ENCODE results near the gene CBX7.
"Not testable (repeated sequence)": the region's sequence is repeated elsewhere in the genome, so short reads cannot be mapped to it uniquely, and the experiment has no call there.

CBX7 gene

DNA sequence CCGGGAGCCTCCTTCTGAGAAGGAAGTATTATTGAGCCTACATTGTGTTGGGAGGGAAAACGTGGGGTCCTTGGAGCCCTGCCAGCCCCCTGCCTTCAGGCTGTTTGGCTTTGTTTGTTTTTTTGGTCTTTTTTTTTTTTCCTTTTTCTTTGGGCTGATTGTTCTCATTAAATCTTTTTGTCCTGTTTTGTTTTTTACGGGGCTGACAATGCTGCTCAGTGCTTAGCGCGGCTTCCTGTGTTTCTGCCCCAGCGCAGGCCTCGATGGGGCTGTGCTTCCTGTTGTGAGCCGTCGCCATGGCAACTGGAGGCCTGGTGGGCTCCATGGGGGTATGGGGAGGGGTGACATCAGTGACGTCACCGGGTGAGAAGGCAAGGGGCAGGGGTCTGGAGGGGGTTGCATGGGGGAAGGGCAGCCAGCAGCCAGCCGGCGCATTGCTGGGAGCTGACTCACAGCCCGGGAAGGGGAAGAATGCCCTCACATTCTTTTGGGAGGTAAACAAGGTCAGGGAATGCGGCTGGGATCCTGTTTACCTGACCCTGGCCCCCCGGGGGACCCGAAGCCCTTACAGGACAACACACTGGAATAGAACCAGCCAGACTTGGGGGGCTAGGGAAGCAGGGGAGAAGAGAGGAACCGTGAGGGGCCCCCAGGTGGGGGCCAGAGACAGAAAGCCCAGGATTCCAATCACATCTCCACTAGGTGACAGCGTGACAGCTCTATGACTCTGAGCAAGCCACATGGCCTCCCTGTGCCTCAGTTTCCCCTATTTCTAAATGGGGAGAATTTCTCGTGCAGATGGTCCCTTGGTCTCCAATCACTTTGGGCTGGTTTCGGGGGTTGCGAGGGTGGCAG, 22.2 kb upstream of the CBX7 start:
- DNase-seq (ENCODE audit: low read depth in 3 of 3) = peak in 2 of 3 experiments; percentile 34 to 43

DNA sequence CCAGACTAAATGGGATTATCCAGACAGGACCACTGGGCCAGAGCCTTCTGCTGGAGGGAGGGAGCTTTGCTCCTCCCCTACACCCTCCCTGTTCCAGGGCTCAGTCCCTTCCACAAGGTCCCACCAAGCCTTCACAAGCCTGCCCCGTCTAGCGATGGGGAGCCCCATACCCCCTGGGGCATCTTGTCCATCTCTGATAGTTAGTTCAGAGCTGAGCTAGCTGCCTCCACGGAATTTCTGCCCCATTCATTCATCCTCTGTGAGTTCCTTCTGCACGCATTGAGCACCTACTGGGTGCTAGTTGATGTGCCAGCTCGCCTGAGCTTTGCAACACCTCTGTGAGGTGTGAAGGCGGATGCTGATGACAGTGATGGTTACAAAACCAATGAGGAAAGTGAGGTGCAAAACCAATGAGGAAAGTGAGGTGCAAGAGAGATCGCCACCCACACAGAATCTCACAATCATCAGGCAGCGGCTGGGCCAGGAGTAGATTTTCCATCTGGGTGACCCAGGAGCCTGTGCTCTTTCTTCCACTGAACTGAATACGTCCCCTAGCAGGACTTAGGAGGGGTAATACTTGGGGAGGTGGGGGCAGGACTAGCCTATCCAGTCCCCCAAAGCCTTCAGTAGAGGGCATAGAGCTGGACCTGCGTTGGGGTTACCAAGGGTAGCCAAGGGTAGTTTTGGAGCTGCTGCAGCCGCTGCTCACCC, 21.5 kb upstream of the CBX7 start:
- DNase-seq (ENCODE audit: low read depth in 3 of 3) = peak in 1 of 3 experiments; percentile 32

DNA sequence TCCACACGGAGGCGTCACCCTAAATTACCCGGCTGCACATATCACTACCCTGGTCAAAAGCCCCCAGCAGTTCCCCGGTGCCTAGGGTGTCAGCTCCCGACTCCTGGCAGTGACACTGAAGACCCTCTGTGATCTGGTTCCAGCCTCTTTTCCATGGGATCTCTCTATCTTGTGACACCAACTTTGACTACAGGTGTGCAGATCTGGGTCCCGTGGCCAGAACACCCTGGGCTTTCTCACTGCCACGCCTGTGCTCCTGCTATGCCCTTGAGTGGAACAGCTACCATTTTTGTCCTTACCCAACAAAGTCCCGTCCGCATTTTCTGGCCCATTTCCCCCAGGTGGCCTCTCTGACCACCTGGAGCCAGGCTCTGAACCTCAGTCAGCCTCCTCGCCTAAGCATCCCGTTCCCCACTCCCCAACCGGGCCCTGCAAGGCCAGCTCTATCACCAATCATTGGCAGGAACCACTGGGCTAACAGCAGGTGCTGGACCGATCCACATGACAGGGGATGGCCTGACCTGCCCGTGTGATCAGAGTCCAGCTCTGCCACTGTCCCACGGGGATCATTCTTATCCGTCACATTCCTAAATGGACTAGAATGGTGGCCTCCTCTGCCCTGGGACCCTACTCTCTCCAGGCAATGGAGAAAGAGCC, 20.7 kb upstream of the CBX7 start:
- DNase-seq (ENCODE audit: low read depth in 3 of 3) = no peak

DNA sequence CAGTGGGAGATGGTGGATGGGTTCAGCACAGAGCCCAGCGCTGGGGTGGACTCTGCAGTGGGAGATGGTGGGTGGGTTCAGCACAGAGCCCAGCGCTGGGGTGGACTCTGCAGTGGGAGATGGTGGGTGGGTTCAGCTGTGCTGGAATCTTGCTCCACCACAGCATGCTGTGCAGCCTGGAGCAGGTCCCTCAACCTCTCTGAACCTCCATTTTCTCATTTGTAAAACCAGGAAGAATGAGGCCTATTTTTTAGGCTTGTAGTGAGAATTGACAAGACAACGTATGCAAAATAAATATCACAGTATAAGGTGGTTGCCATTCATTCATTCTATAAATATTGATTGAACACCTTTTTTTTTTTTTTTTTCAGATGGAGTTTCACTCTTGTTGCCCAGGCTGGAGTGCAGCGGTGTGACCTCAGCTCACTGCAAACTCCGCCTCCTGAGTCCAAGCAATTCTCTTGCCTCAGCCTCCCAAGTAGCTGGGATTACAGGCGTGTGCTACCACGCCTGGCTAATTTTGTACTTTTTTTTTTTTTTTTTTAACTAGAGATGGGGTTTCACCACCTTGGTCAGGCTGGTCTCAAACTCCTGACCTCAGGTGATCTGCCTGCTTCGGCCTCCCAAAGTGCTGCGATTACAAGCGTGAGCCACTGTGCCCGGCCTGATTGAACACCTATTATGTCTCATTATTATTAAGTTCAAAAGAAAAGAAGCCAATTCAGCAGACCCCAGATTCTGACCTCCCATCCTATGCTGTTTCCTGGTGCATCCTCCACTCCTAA, 20.0 kb upstream of the CBX7 start:
- DNase-seq (ENCODE audit: low read depth in 3 of 3) = not testable (repeated sequence)

DNA sequence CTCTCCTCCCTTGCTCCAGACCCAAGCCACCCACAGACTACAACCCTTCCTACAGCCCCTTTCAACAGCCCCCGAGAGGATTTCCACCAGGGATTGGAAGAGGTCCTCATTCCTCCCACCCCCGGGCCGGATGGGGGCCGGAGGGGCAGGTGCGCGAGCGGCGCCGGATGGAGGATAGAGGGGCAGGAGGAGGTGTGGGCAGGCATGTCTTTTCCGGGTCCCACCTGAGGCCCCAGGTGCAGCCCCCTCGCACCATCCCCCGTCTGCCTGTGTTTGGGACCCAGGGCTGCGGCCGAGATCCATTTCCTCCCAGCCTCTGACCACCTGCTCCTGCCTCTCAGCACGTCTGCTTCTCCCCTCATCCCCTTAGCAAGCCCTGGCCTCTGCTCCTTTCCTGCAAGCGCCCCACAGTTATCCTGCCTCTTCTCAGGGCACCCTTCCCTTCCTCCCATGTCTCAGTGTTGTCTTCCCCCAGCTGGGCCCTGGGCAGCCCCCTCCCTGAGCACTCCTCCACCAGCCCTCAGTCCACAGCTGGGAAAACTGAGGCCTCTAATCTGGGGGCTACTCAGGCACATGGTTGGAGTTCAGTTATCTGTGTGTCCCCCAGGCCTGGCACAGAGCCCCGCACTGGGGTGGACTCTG, 19.3 kb upstream of the CBX7 start:
- DNase-seq (ENCODE audit: low read depth in 3 of 3) = no peak

DNA sequence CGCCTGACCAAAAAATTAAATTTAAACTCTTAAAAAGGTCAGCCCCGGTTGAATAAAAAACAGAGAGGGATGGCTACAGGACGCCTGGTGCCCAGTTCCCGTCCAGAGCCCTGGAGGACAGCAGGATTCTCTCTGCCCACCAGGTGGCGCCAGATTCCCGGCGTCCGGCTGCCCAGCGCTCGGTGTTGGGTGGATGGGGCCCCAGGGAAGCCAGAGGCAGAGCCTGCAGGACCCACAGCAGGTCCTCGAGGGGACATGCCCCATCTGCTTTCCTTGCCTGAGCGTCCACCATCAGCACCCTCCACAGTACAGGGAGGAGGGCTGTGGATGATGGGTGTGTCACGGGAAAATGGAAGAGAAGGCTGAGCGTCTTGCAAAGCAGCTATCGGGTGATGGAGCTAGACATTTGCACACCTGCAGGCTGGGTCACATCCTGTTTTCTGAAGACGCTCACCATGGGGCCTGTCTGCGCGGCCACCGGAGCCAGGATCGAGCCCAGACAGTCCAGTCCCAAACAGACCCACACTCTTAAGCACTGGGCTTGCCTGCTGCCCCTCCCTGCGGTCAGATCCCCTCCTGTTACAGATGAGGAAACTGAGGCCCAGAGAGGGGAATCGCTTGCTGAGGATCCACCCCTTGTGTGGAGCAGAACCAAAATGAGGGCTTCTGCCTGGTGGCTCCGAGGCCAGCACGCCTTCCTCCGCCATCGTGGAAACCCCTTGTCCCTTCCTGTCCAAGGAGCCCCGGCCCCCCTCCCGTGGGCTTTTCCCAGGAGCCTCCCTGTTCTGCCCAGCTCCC, 18.5 kb upstream of the CBX7 start:
- peak; percentile 63 to 81 (median 69) for DNase-seq (ENCODE audit: low read depth in 3 of 3)

DNA sequence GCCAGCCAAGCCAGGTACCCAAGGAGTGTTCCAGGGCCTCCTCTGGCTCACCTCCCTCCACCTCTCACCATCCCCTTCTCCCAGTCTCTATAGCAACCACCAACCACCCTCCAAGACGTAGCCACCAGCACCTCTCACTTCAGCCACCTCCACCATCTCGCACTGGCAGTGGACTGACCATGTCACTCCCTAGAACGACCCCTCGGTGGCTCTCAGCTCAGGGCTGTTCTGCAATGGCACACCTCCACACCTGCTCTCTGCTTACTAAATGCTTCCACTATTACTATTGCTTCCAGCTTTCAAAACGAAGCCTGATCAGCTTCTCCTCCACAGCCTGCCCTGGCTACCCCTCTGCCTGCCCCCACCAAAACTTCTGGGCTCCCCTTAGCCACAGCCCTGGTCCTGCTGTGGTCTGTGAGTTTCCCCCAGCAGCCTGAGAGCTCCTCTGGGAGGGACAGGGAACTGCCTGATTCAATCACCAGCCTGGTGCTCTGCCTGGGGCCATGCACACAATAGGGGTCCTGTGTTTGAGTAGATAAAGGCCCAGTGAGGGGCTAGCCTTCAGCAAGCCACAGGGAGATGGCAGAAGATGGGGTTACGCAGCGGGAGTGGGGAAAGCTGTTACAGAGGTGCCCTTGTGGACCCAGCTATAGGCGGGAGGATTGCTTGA, 17.5 kb upstream of the CBX7 start:
- no peak for DNase-seq (ENCODE audit: low read depth in 3 of 3)

DNA sequence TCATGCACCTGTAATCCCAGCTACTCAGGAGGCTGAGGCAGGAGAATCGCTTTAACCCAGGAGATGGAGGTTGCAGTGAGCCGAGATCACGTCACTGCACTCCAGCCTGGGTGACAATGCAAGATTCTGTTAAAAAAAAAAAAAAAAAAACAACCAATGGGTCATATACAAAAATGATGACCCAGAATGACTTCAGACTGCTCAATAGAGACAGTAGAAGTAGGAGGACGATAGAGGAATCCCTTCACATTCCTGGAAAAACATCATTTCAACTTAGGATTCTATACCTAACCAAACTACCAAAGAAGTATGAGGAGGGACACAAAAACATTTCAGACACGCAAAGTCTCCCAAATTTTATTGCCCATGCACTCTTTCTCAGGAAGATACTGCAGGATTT, 14.1 kb upstream of the CBX7 start:
- no peak for DNase-seq (ENCODE audit: low read depth in 3 of 3)

DNA sequence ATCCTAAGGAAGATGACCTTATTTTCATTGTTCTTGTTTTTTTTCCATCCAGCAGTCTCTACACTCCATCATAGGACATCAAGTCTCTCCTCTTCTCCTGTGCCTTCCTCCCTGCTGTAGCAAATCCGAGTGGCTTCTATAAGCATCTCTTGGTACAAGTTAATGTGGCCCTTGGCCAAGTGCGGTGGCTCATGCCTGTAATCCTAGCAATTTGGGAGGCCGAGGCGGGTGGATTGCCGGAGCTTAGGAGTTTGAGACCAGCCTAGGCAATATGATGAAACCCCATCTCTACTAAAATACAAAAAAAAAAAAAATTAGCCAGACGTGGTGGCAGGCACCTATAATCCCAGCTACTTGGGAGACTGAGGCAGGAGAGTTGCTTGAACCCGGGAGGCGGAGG, 3.6 kb upstream of the CBX7 start:
- DNase-seq (ENCODE audit: low read depth in 3 of 3) = not testable (repeated sequence)

DNA sequence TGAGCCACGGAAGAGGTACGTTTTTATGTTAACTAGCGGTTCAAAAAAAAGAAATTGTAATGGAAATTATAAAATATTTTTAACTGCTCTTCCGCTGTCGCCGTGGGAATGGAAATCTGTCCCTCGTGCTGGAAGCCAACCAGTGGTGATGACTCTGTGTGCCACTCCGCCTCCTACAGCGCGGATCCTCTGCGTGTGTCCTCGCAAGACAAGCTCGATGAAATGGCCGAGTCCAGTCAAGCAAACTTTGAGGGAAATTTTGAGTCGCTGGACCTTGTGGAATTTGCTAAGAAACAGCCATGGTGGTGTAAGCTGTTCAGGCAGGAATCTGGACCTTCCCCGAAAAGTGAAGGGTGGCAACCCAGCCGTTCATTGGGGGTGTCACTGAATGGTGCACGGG, 2.9 kb upstream of the CBX7 start:
- DNase-seq (ENCODE audit: low read depth in 3 of 3) = no peak

DNA sequence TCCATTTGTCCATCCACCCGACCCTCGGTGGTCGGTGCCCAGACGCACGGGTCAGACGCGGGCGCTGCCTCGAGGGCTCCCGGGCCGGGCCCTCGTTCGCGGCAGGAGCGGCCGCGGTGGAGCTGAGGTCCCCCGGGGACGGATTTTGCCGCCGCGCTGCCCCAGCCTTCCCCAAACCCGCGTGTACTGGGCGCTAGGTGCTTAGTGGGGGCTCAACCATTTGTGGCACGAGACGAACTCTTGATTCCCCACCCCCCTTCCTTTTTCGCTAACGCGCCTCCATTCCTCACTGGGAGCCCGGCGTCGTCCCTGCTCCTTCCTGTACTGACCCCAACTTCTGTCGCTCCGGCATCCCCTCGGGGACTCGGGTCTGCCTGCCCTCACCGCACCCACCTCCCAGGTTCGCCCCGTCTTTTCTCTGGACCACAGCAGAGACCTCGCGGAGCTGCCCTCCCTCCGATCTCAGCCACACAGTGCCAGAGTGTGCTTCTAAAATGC, 789 bp upstream of the CBX7 start:
- DNase-seq (ENCODE audit: low read depth in 3 of 3) = no peak

DNA sequence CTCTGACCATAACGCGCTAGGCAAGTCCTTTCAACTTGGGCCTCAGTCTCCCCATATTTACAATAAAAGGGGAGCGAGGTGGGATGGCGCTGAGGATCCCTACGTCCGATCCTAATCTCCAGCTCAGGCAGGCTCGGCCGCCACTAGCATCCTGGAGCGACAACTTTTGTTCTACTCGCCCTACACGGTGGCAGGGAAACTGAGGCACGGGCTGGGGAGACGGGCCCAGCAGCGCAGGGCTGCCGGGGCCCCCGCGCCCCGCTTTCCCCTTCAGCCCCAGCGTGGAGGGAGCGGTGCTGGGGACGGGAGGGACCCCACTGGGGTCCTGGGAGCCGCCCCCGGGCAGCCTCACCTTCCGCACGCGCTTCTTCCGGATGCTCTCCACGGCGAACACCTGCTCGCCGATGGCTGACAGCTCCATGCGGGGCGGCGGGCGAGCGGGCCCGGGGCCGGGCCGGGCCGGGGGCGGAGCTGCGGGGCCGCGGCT, 413 bp downstream of the CBX7 start:
- DNase-seq (ENCODE audit: low read depth in 3 of 3) = no peak

DNA sequence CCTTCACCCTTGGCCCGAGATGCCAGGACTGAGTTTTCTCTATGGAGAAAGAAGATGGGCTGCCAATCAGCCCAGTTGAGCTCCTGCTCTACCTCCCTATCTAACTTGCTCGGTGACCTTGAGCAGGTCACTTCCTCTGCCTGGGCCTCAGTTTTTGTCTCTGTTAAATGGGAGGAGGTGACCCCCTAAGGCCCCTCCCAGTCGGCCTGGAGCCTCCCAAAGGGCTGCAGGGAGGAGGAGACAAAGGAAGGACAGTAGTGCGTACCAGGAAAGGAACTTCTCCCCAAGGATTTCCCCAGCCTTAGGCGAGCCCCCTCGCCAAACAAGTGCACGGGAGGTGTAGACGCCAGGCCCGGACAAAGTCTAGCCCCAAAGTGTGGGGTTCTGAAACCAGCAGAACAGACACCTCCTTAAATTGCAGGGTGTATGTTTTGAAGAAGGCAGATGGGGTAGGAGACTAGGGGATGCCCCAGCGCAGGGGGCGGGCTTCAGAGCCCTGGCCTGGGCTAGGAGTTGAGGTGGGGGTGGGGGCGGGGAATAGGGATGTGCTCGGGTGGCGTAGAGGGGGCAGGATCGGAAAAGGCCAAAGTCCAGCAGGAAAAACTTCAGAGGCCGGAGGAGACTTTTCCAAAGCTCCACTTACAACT, 1.0 kb downstream of the CBX7 start:
- DNase-seq (ENCODE audit: low read depth in 3 of 3) = no peak

DNA sequence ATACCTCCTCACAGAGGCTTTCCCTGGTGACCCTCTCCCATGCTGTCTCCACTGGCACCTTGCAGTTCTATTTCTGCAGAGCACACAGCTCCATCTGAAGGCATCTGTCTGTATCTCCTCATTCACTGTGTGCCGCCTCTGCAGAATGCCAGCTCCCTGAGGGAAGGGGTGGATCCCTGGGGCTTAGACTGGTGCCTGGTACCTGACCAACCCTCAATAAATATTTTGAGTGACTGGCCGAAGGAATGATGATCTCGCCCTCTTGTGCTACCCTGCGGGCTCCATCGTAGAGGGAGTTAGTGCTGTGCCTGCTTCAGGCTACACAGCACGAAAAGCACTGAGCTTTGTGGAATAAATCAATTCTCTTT, 1.6 kb downstream of the CBX7 start:
- no peak for DNase-seq (ENCODE audit: low read depth in 3 of 3)

DNA sequence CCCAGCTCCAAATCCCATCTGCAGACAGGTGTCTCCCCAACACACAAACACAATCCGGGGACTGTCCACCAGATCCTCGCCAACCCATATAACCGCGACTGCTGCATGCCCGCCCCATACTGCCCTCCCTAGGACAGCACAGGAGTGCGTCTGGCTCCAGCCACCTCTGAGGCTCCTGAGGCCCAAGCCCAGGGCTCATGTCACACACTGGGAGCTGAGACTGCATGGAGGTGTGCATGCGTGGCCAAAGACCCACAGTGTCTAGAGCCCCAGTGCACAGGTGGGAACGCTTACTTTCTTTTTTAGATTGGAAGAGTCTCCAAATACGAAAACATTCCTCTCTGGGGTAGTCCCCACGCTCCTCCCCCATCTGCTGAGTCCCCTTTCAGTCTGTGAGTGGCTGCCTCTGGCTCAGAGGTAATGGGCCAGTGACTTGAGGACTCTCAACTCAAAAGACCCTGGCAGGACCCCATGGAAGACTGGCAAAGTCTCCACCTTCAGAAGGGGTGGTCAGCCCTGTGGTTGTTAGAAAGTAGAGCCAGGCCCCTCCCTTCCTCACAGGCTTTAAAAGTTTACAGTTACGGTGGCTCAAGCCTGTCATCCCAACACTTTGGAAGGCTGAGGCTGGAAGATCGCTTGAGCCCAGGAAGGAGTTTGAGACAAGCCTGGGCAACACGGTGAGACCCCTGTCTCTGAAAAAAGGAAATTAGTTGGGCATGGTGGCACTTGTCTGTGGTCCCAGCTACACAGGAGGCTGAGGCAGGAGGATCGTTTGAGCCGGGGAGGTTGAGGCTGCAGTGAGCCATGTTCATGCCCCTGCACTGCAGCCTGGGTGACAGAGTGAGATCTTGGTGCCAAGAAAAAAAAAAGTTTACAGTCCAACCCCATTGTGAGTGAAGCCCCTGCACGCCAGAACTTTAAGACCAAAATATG, 2.3 kb downstream of the CBX7 start:
- DNase-seq (ENCODE audit: low read depth in 3 of 3) = no peak

DNA sequence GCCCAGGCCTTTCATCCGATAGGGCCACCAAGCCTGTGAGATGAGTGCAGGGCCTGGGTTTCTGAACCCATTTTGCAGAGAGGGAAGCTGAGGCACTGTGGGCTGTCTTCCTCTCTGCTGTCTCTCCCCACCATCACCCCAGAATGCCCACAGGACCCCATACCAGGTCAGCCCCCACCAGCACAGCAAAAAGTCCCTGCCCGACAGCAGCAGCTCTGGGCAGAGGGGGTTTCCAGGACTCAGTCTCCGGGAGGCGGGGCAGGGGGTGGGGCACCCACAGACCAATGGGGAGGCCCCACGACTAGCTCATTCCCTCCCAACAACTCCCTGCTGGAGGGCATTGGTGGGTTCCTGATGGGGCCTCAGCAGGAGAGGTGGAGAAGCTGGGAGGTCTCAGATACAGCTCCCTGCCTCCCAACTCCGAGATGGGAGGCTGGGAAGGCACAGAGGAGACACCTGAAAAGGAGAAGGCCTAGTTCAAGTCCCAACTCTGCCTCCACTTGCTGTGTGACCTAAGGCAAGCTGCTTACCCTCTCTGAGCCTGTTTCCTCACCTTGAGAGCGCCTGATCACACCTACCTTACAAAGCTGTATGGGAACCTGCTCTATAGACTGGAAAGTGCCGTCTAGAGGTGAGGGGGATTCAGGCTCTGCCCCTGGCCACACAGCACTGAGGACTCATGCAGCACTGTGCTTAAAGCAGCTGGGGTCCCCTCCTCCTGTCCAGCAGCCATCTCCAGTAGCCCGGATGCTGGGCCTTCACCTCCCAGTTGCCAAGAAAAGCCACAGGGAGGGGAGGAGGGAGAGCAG, 3.5 kb downstream of the CBX7 start:
- peak; percentile 44 to 68 (median 46) for DNase-seq (ENCODE audit: low read depth in 3 of 3)

DNA sequence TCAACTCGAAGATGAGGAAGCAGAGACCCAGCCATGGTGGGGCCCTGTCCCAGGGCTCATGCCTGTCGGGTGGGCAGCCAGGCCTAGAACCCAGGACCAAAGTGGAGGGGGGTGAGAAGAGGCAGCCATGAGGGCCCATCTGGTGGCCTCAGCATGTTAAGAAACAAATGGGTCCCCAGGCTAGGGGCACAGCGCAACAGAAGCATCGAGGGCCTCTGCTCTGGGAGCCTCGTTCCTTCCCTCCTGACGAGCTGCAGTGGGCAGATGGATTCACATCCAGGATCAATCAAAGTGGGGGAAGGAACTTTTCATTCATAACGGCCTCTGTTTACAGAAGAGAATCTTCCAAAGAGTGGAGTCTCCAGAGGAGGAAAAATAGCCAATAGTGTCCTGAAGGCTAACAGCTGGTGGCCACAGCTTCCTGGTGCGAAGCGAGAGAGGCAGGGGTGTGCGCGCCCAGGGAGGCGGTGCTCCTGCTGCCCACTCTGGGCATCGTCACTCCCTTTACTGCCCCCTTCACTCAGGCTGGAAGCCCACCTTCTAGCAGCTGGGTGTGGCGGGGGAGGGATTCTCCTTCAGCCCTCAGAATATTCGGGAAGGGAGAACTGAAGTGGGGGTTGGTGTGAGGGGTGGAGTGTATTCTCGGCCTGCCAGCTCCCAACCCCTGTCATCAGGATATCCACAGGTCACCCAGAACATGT, 4.3 kb downstream of the CBX7 start:
- DNase-seq (ENCODE audit: low read depth in 3 of 3) = no peak
